GM19240 (cell line): ENCODE measurements around the gene ACR.
A peak's percentile ranks its signal among the peaks of the same experiment; 100 is the strongest.

Source experiments
- DNase-seq: peaks from one replicate; pipeline ENCODE4 v3.0.0; 2011; ENCODE audit warnings: low spot score; ENCODE audit not compliant: insufficient read length

ACR gene

GRCh38 chr22:50717709-50718351 lies 20.2 kb upstream of the ACR start:
- DNase-seq: no peak

DNA sequence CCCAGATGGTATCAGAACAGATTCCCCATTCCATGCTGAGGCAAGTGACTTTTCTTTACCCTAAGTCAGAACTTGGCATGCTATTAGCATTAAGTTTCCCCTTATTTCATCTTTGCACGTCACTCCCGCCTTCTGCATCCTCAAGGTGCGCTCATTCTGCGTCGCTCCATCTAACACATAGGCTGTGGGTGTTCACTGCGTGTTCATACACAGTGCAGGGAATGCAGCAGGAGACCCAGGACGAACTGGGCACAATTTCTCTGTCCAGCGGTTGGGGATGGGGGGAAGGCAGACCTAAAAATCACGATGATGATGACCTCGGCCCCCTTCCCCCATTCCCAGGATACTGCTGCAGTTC lies 19.7 kb upstream of the ACR start:
- no peak for DNase-seq

DNA sequence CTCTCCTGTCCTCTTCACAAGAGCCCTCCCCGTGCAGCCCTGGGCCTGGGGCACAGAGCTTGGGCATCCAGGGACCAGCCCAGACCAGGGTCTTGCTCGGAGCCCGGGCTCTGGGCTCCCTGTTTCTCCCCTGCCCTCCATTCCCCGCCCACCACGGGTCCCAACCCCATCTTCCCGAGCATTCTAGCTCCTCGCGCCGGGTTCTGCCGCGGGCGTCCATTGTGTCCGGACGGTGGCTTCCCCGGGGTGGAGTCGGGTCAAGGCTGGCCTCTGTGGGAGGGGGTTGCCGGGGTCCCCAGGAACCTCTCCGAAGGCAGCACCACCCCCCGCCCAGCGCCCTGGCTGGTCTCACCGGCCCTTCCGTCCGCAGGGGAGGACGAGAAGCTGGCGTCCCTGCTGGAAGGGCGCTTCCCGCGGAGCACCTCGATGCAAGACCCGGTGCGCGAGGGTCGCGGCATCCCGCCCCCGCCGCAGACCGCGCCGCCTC lies 18.1 kb upstream of the ACR start:
- DNase-seq: no peak

GRCh38 chr22:50720301-50721256 lies 17.4 kb upstream of the ACR start:
- DNase-seq: no peak

DNA sequence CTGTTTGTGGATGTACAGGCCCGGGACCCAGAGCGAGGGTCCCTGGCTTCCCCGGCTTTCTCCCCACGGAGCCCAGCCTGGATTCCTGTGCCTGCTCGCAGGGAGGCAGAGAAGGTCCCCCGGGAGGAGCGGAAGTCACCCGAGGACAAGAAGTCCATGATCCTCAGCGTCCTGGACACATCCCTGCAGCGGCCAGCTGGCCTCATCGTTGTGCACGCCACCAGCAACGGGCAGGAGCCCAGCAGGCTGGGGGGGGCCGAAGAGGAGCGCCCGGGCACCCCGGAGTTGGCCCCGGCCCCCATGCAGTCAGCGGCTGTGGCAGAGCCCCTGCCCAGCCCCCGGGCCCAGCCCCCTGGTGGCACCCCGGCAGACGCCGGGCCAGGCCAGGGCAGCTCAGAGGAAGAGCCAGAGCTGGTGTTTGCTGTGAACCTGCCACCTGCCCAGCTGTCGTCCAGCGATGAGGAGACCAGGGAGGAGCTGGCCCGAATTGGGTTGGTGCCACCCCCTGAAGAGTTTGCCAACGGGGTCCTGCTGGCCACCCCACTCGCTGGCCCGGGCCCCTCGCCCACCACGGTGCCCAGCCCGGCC lies 16.7 kb upstream of the ACR start:
- DNase-seq: no peak

- no peak for DNase-seq
Measured at GRCh38 chr22:50722048-50722701, 15.8 kb upstream of the ACR start.

DNA sequence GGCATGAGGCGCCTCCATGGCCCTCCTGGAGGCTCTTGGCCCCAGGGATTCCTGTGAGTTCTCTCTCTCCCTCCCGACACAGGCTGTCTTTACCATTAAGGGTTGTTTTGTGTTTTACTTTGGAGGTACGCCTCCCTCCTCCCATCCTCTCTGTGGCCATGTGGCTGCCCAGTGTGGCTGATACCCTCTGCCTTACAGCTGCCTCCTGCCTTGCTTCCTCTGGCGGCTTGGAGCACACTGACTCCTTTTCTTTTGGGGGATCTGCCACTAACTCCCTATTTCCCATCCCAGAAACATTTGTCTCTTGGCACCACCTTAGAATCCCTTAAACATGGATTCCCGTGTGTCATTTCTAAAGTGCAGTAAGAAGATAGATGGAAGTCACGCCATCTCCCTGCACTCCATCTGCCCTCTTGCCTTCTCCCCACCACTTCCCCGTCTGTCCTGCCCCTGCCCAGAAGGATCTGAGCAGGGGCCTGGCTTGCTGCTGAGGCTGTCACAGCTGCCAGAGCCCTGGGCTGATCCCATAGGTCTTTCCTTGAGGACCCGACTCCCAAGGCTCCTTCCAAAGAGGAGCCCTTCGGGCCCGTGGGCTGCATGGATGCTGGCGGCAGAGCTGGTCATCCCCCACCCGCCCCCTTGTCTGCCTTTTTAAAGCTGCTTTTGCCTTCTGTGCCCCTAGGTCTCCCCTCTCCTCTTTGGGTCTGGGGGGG lies 15.1 kb upstream of the ACR start:
- no peak for DNase-seq

DNA sequence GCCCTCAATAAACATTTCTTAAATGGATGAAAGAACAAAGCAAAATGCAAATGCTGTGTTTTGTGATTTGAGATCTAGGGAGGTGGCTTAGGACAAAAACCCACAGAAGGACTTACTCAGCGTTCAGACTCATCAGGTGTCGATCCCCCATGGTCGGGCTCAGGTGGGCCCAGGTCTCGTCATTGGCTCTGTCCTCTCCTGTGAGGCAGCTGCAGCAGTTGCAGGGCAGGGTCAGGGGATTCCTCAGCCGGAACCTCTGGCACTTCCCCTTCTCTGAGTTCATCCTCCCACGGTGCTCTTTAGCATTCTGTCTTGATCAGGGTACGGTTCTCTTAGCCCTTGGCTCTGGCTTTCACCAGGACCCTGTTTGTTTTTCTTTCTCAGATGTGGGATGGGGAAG lies 14.0 kb upstream of the ACR start:
- no peak for DNase-seq

GRCh38 chr22:50724616-50725015 lies 13.4 kb upstream of the ACR start:
- DNase-seq: no peak

DNA sequence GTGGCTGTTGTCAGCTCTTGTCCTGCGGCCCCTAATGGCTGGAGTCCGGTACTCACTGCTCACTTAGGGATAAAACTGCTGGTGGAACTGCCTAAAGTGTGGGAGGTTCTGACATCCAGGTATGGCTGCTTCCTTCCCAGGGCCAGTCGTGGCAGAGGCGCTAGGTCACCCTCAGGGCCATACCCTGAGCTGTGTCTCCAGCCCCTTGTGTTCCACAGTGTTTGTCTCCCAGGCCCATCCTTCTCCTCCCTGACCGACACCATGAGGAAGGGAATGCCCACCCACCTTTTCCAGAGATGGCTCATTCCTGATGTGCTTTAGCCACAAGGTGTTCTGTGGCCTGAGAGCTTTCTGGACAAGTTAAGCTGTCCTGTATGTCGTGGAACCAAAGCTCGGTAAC lies 12.4 kb upstream of the ACR start:
- no peak for DNase-seq

DNA sequence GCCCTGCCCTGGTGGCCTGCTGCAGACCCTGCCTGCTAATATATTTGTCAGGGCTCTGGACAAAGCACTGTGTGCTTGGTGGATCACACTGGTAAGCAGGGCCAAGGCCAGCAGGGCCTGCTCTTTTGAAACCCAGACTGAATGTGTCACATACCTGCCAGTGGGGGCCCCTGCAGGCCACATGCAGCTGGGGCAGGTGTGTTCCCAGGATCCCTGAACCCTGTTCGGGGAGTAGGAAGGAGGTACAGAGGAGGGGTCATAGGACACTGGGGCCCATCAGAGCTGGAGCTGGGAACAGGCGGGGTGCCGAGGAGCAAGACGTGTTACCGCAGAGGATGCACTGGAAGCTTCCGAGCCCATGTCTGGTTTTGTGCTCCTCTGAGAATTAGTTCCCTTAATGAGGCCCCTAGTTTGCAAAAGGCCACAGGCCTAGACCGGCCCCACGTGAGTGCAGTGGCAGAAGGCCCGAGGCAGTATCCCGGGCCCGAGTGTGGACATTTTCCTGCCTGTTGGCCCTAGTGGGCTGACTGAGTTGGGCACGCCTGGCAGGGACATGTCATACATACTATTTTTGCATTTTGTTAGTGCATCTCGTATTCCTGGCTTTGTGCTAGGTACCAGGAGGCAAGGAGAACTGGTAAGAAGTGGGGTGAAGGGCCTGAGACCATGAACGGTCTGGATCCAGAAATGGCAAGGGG lies 11.2 kb upstream of the ACR start:
- DNase-seq: no peak

- no peak for DNase-seq
Measured at GRCh38 chr22:50727678-50728522, 10.1 kb upstream of the ACR start.

DNA sequence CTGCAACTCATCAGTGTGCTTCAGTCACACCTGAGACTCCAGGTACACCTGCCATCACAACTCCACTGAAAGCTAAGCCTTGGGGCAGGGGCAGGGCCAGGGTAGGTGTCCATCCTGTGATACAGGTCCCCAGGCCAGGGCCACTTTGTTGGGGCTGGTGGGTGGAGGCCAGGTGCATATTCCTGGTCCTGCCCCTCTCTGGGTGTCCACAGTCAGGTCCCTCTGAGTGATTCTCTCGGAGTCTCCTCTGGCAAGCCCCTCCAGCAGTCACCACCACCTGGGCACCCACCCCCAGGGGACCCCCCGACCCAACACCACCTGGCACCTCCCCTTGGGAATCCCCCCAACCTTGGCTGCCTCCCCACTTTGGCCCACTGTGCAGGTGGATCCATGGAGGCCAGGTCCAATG lies 9.5 kb upstream of the ACR start:
- no peak for DNase-seq

DNA sequence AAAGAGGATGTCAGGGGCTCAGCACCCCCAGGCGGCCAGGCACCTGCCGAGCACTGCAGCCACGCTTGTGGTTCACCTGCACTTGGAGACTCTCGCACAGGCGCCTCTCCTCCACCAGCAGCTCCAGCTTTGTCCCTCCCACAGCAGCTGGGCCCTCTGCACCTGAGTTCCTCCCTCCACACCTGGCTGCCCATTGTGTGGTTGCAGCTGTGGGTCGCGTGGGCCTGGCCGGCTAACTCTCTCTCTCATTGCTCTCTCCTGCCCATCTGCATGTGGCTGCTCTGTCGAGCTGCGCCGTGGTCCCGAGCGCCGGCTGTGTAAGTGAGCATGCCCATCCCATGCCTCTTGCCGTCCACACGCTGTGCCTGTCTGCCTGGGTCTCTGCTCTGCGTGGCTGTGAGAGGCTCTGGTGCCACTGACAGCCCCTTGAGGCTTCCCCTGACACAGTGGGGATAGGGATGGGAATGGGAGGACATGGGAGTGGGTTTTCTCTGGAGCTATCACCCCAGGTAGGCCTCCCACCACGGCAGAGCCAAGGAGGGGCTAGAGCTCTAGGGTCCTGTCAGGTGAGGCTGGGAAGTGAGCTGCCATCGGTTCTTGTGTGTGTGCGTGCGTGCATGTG lies 8.5 kb upstream of the ACR start:
- DNase-seq: no peak

DNA sequence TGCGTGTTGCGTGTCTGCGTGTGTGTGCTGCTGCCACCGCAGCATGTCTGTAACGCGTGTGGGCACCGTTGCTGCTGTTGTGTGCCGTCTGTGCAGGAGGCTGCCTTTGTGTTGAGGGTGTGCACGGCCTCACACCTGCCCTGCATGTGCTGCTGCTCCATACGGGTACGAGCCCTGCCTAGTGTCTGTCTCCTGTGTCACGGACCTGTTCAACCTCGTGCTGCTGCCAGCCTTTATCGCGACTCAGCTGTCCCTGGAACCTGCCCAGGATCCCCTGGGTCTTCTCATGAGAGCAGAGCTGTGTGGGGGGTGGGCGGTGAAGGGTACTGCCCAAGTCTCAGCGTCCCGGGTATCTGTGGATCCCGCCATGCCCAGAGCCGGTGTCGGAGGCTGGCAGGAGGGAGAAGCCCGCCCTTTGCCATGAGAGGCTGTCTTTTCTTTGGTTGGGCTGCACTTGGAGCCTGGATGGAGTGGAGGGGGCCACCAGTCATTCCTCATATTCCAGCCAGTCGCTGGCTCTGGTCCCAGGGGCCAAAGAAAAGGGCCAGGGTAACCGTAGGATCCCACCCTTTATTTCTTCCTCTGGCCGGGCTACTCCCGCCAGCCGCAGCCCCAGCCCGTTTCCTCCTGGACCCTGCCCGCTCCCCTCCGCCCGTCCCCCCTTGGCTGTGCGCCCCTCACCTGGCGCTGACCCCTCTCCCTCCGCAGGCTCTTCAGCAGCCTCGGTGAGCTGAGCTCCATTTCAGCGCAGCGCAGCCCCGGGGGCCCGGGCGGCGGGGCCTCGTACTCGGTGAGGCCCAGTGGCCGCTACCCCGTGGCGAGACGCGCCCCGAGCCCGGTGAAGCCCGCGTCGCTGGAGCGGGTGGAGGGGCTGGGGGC lies 7.8 kb upstream of the ACR start:
- no peak for DNase-seq

DNA sequence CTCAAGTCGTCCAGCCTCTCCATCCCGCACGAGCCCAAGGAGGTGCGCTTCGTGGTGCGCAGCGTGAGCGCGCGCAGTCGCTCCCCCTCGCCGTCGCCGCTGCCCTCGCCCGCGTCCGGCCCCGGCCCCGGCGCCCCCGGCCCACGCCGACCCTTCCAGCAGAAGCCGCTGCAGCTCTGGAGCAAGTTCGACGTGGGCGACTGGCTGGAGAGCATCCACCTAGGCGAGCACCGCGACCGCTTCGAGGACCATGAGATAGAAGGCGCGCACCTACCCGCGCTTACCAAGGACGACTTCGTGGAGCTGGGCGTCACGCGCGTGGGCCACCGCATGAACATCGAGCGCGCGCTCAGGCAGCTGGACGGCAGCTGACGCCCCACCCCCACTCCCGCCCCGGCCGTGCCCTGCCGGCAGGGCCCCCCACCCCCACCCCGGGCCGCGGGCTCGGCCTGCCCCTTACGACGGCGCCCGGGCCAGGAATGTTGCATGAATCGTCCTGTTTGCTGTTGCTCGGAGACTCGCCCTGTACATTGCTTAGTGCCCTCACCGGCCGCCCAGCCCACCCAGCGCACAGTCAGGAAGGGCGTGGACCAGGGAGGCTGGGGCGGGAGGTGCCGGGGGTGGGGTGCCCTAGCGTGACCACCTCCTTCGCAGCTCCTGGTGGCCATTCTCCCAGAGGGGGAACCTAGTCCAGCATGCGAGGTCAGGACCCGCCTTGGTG lies 6.9 kb upstream of the ACR start:
- DNase-seq: no peak

DNA sequence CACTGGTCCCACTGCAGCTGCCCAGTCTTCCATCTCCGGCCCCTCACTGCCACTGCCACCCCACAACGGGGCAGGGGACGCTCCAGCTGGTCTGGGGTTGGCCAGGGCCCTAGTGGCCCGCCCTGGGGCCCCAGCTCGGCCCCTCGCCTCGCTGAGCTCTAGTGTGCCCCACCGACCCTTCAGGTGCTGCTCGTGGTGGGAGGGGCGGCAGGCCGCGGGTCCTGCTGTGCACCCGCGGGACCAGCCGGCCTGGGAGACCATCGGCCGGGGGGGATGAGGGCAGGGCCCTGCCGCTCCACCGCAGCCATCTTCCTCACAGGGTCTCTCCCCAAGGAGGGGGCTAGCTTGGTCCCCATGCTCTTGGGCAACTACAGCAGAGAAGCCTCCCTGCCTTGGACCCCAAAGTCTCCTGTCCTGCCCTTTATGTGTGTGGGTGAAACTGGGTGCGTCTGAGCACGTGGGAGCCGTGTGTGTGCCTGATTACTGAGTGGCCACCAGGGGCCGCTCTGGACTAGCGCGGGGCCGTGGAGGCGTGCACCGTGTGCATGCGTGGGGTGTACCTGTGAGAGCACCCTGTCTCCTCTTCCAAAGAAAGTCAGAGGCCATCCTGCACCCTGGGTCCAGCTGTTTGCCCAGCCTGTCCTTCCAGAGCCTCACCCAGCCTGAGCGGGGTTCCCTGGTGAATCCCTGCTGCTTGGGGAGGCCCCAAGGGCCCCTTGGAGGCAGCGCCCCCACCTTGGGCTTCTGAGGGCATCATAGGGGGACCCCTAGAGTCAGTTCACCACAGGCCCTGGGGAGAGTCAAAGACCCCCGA lies 6.0 kb upstream of the ACR start:
- peak; percentile 66 for DNase-seq
